ENCODE data around the gene FAM110C. TPM values are rescaled to one million over a fixed set of nuclear protein-coding genes. Genes with fewer than 3 reads are reported as not detected.
A peak's percentile ranks its signal among the peaks of the same experiment; 100 is the strongest.
"Not testable (repeated sequence)": the region's sequence is repeated elsewhere in the genome, so short reads cannot be mapped to it uniquely, and the experiment has no call there.

FAM110C gene
- total RNA-seq, 1 experiment from 2014 or later, result 2.0 TPM

GRCh38 chr2:29253-29652, 17.1 kb downstream of the FAM110C start:
- Histone ChIP-seq H3K27me3 (ENCODE audit: control insufficient read depth, insufficient read depth, low read length) (no peaks in the 10 kb centered on the region), H3K4me3 (ENCODE audit: insufficient read depth, low read depth, low read length) (no peak overlapping the region), H3K36me3 (replicated peaks; ENCODE audit: control insufficient read depth, insufficient read depth, low read length) (no peaks in the 10 kb centered on the region)
- DNase-seq, result no peak

- Histone ChIP-seq H3K4me3 (ENCODE audit: insufficient read depth, low read depth, low read length) (no peak overlapping the region), H3K27me3 (ENCODE audit: control insufficient read depth, insufficient read depth, low read length) (no peaks in the 10 kb centered on the region), H3K36me3 (replicated peaks; ENCODE audit: control insufficient read depth, insufficient read depth, low read length) (no peaks in the 10 kb centered on the region)
- DNase-seq, result no peak
Measured at GRCh38 chr2:28406-28975, 17.8 kb downstream of the FAM110C start.

- Histone ChIP-seq H3K27me3 (ENCODE audit: control insufficient read depth, insufficient read depth, low read length) (no peaks in the 10 kb centered on the region), H3K36me3 (replicated peaks; ENCODE audit: control insufficient read depth, insufficient read depth, low read length) (no peaks in the 10 kb centered on the region), H3K4me3 (ENCODE audit: insufficient read depth, low read depth, low read length) (no peak overlapping the region)
- no peak for DNase-seq
Measured at GRCh38 chr2:26891-27290, 19.4 kb downstream of the FAM110C start.

- H3K36me3 ChIP-seq (replicated peaks; ENCODE audit: control insufficient read depth, insufficient read depth, low read length), result no peaks in the 10 kb centered on the region
- no peak for DNase-seq
- no peak overlapping the region for H3K4me3 ChIP-seq (ENCODE audit: insufficient read depth, low read depth, low read length)
- no peaks in the 10 kb centered on the region for H3K27me3 ChIP-seq (ENCODE audit: control insufficient read depth, insufficient read depth, low read length)
Measured at GRCh38 chr2:25543-25942, 20.8 kb downstream of the FAM110C start.

GRCh38 chr2:24591-24990, 21.7 kb downstream of the FAM110C start:
- H3K4me3 ChIP-seq (ENCODE audit: insufficient read depth, low read depth, low read length); H3K36me3 ChIP-seq (replicated peaks; ENCODE audit: control insufficient read depth, insufficient read depth, low read length); DNase-seq; H3K27me3 ChIP-seq (ENCODE audit: control insufficient read depth, insufficient read depth, low read length): not testable (repeated sequence)

- Histone ChIP-seq H3K36me3 (replicated peaks; ENCODE audit: control insufficient read depth, insufficient read depth, low read length) (no peaks in the 10 kb centered on the region), H3K4me3 (ENCODE audit: insufficient read depth, low read depth, low read length) (no peak overlapping the region), H3K27me3 (ENCODE audit: control insufficient read depth, insufficient read depth, low read length) (no peaks in the 10 kb centered on the region)
- no peak for DNase-seq
Measured at GRCh38 chr2:24107-24506, 22.2 kb downstream of the FAM110C start.

- no peaks in the 10 kb centered on the region for H3K36me3 ChIP-seq (replicated peaks; ENCODE audit: control insufficient read depth, insufficient read depth, low read length)
- no peaks in the 10 kb centered on the region for H3K27me3 ChIP-seq (ENCODE audit: control insufficient read depth, insufficient read depth, low read length)
- DNase-seq, result no peak
- H3K4me3 ChIP-seq (ENCODE audit: insufficient read depth, low read depth, low read length), result no peak overlapping the region
Measured at GRCh38 chr2:23283-23682, 23.0 kb downstream of the FAM110C start.

GRCh38 chr2:22244-22643, 24.1 kb downstream of the FAM110C start:
- H3K36me3 ChIP-seq (replicated peaks; ENCODE audit: control insufficient read depth, insufficient read depth, low read length); H3K27me3 ChIP-seq (ENCODE audit: control insufficient read depth, insufficient read depth, low read length); DNase-seq; H3K4me3 ChIP-seq (ENCODE audit: insufficient read depth, low read depth, low read length): not testable (repeated sequence)

GRCh38 chr2:20259-20658, 26.0 kb downstream of the FAM110C start:
- H3K27me3 ChIP-seq (ENCODE audit: control insufficient read depth, insufficient read depth, low read length); H3K4me3 ChIP-seq (ENCODE audit: insufficient read depth, low read depth, low read length); H3K36me3 ChIP-seq (replicated peaks; ENCODE audit: control insufficient read depth, insufficient read depth, low read length); DNase-seq: not testable (repeated sequence)

GRCh38 chr2:19505-19904, 26.8 kb downstream of the FAM110C start:
- no peaks in the 10 kb centered on the region for H3K36me3 ChIP-seq (replicated peaks; ENCODE audit: control insufficient read depth, insufficient read depth, low read length)
- no peak overlapping the region for H3K4me3 ChIP-seq (ENCODE audit: insufficient read depth, low read depth, low read length)
- H3K27me3 ChIP-seq (ENCODE audit: control insufficient read depth, insufficient read depth, low read length), result no peaks in the 10 kb centered on the region
- DNase-seq, result no peak

- Histone ChIP-seq H3K4me3 (ENCODE audit: insufficient read depth, low read depth, low read length) (no peak overlapping the region), H3K36me3 (replicated peaks; ENCODE audit: control insufficient read depth, insufficient read depth, low read length) (no peaks in the 10 kb centered on the region), H3K27me3 (ENCODE audit: control insufficient read depth, insufficient read depth, low read length) (no peaks in the 10 kb centered on the region)
- DNase-seq, result peak; percentile 54
Measured at GRCh38 chr2:18402-19271, 27.7 kb downstream of the FAM110C start.

- H3K4me3 ChIP-seq (ENCODE audit: insufficient read depth, low read depth, low read length); H3K36me3 ChIP-seq (replicated peaks; ENCODE audit: control insufficient read depth, insufficient read depth, low read length); H3K27me3 ChIP-seq (ENCODE audit: control insufficient read depth, insufficient read depth, low read length); DNase-seq: not testable (repeated sequence)
Measured at GRCh38 chr2:15916-16315, 30.4 kb downstream of the FAM110C start.

GRCh38 chr2:11248-11941, 34.9 kb downstream of the FAM110C start:
- Histone ChIP-seq H3K27me3 (ENCODE audit: control insufficient read depth, insufficient read depth, low read length) (no peaks in the 10 kb centered on the region), H3K4me3 (ENCODE audit: insufficient read depth, low read depth, low read length) (no peak overlapping the region), H3K36me3 (replicated peaks; ENCODE audit: control insufficient read depth, insufficient read depth, low read length) (no peaks in the 10 kb centered on the region)
- DNase-seq, result peak; percentile 73

- Histone ChIP-seq H3K4me3 (ENCODE audit: insufficient read depth, low read depth, low read length) (no peak overlapping the region), H3K36me3 (replicated peaks; ENCODE audit: control insufficient read depth, insufficient read depth, low read length) (no peaks in the 10 kb centered on the region), H3K27me3 (ENCODE audit: control insufficient read depth, insufficient read depth, low read length) (no peaks in the 10 kb centered on the region)
- DNase-seq, result peak; percentile 55
Measured at GRCh38 chr2:10222-10875, 36.0 kb downstream of the FAM110C start.

Data from H7 (cell line).